GM18519 (cell line): Measurements from ENCODE around the gene TNS3.

Source experiments
- ATAC-seq: cut with Tn5 transposase; IDR thresholded peaks from one replicate; pipeline ENCODE4 v1.9.1; 2021; ENCODE audit warnings: mild to moderate bottlenecking, moderate library complexity; ENCODE audit not compliant: unreplicated experiment, low FRiP score

TNS3 gene

GRCh38 chr7:47510192-47510591 lies 71.7 kb downstream of the TNS3 start:
- ATAC-seq, result no peak

- ATAC-seq, result no peak
Observed at GRCh38 chr7:47509571-47509970, 72.3 kb downstream of the TNS3 start.

GRCh38 chr7:47508389-47509380 lies 73.2 kb downstream of the TNS3 start:
- no peak for ATAC-seq

GRCh38 chr7:47507522-47507921 lies 74.4 kb downstream of the TNS3 start:
- ATAC-seq, result no peak

- no peak for ATAC-seq
Observed at GRCh38 chr7:47506382-47507339, 75.2 kb downstream of the TNS3 start.

GRCh38 chr7:47505312-47506007 lies 76.5 kb downstream of the TNS3 start:
- ATAC-seq, result no peak

GRCh38 chr7:47504551-47505311 lies 77.2 kb downstream of the TNS3 start:
- ATAC-seq, result no peak

- ATAC-seq, result no peak
Observed at GRCh38 chr7:47503281-47503680, 78.6 kb downstream of the TNS3 start.

GRCh38 chr7:47502240-47502877 lies 79.6 kb downstream of the TNS3 start:
- no peak for ATAC-seq

GRCh38 chr7:47501406-47501805 lies 80.5 kb downstream of the TNS3 start:
- no peak for ATAC-seq

- no peak for ATAC-seq
Observed at GRCh38 chr7:47500103-47500563, 81.8 kb downstream of the TNS3 start.

- no peak for ATAC-seq
Observed at GRCh38 chr7:47498229-47499056, 83.5 kb downstream of the TNS3 start.

GRCh38 chr7:47497367-47498096 lies 84.4 kb downstream of the TNS3 start:
- ATAC-seq, result peak; percentile 91

- ATAC-seq, result no peak
Observed at GRCh38 chr7:47496666-47497065, 85.2 kb downstream of the TNS3 start.

GRCh38 chr7:47496056-47496665 lies 85.8 kb downstream of the TNS3 start:
- no peak for ATAC-seq

- ATAC-seq, result no peak
Observed at GRCh38 chr7:47493976-47494911, 87.7 kb downstream of the TNS3 start.
